ENCODE results near the gene ZBTB40. TPM values are rescaled to one million over a fixed set of nuclear protein-coding genes. Genes with fewer than 3 reads are reported as not detected.

The ZBTB40 gene
- total and polyA plus RNA-seq, 2 experiments from 2014 or later: 7.3 to 18.1 TPM

GRCh38 chr1:22530715-22531114 lies 79.1 kb downstream of the ZBTB40 start:
- TF ChIP-seq EZH2phosphoT487 (IDR thresholded peaks at IDR 0.05; ENCODE audit: low read depth, severe bottlenecking, unreplicated experiment) (no peak), CTCF (IDR thresholded peaks at IDR 0.05; ENCODE audit: poor library complexity) (no peak), EZH2 (IDR thresholded peaks at IDR 0.05; ENCODE audit: borderline replicate concordance) (no peak)
- DNase-seq (ENCODE audit: low spot score): no peak
- no peaks in the 10 kb centered on the region for H3K27me3 ChIP-seq
- no peak overlapping the region for H3K4me2 ChIP-seq
- no peaks in the 10 kb centered on the region for H4K20me1 ChIP-seq (ENCODE audit: insufficient read depth, poor library complexity, severe bottlenecking)
- no peaks in the 10 kb centered on the region for H3K36me3 ChIP-seq (replicated peaks; ENCODE audit: insufficient read depth, low read depth)
- no peaks in the 10 kb centered on the region for H3K9me3 ChIP-seq (ENCODE audit: low read depth)
- no peaks in the 10 kb centered on the region for H3K4me1 ChIP-seq (ENCODE audit: insufficient read depth)
- WGBS (ENCODE audit: low lambda C conversion rate, missing lambda C conversion rate): 92% methylated on average over 3 of the region's 3 CpGs
- no peak overlapping the region for H3K4me3 ChIP-seq
- no peaks in the 10 kb centered on the region for H3K79me2 ChIP-seq
- no peak overlapping the region for H2AFZ ChIP-seq
- H3K9me2 ChIP-seq (replicated peaks; ENCODE audit: insufficient read depth): no peaks in the 10 kb centered on the region
- no peak overlapping the region for H3K27ac ChIP-seq

- no peak overlapping the region for H3K4me3 ChIP-seq
- no peak for DNase-seq (ENCODE audit: low spot score)
- no peaks in the 10 kb centered on the region for H3K9me3 ChIP-seq (ENCODE audit: low read depth)
- H3K27ac ChIP-seq: no peak overlapping the region
- TF ChIP-seq CTCF (IDR thresholded peaks at IDR 0.05; ENCODE audit: poor library complexity) (no peak), EZH2phosphoT487 (IDR thresholded peaks at IDR 0.05; ENCODE audit: low read depth, severe bottlenecking, unreplicated experiment) (no peak), EZH2 (IDR thresholded peaks at IDR 0.05; ENCODE audit: borderline replicate concordance) (no peak)
- H3K79me2 ChIP-seq: no peaks in the 10 kb centered on the region
- no peaks in the 10 kb centered on the region for H4K20me1 ChIP-seq (ENCODE audit: insufficient read depth, poor library complexity, severe bottlenecking)
- no peak overlapping the region for H2AFZ ChIP-seq
- no peaks in the 10 kb centered on the region for H3K27me3 ChIP-seq
- H3K4me1 ChIP-seq (ENCODE audit: insufficient read depth): no peaks in the 10 kb centered on the region
- WGBS (ENCODE audit: low lambda C conversion rate, missing lambda C conversion rate): 85% methylated on average over 6 of the region's 6 CpGs
- H3K36me3 ChIP-seq (replicated peaks; ENCODE audit: insufficient read depth, low read depth): no peaks in the 10 kb centered on the region
- H3K4me2 ChIP-seq: no peak overlapping the region
- no peaks in the 10 kb centered on the region for H3K9me2 ChIP-seq (replicated peaks; ENCODE audit: insufficient read depth)
Observed at GRCh38 chr1:22531251-22531650, 79.6 kb downstream of the ZBTB40 start.

- DNase-seq (ENCODE audit: low spot score): no peak
- Histone ChIP-seq H3K4me1 (ENCODE audit: insufficient read depth) (no peaks in the 10 kb centered on the region), H3K27me3 (no peaks in the 10 kb centered on the region), H3K4me2 (no peak overlapping the region), H3K36me3 (replicated peaks; ENCODE audit: insufficient read depth, low read depth) (no peaks in the 10 kb centered on the region), H3K27ac (no peak overlapping the region), H4K20me1 (ENCODE audit: insufficient read depth, poor library complexity, severe bottlenecking) (no peaks in the 10 kb centered on the region), H3K9me2 (replicated peaks; ENCODE audit: insufficient read depth) (no peaks in the 10 kb centered on the region), H3K79me2 (no peaks in the 10 kb centered on the region), H3K4me3 (no peak overlapping the region), H3K9me3 (ENCODE audit: low read depth) (no peaks in the 10 kb centered on the region), H2AFZ (no peak overlapping the region)
- WGBS (ENCODE audit: low lambda C conversion rate, missing lambda C conversion rate): 80% methylated on average over 11 of the region's 11 CpGs
- no peak for TF ChIP-seq CTCF (IDR thresholded peaks at IDR 0.05; ENCODE audit: poor library complexity)
- no peak for TF ChIP-seq EZH2phosphoT487 (IDR thresholded peaks at IDR 0.05; ENCODE audit: low read depth, severe bottlenecking, unreplicated experiment)
- TF ChIP-seq EZH2 (IDR thresholded peaks at IDR 0.05; ENCODE audit: borderline replicate concordance): no peak
Observed at GRCh38 chr1:22533244-22533895, 81.7 kb downstream of the ZBTB40 start.

All from hepatocyte (in vitro differentiated cells).